ENCODE measurements around the gene BABAM2. TPM values are rescaled to one million over a fixed set of nuclear protein-coding genes. Genes with fewer than 3 reads are reported as not detected.

BABAM2 gene
- total RNA-seq, 2 donors from 2014 or later = 39.1 to 43.1 TPM

- intact Hi-C loops (cut with DNase I) = no loop called here
These were observed 297.9 kb downstream of the BABAM2 start for GRCh38 chr2:28188436-28188835.

GRCh38 chr2:28193630-28194403 is 303.3 kb downstream of the BABAM2 start:
- no peak for DNase-seq (ENCODE audit: low spot score)
- intact Hi-C loops (cut with DNase I) = no loop called here

More at GRCh38 chr2:28188436-28188835, 297.9 kb downstream of the BABAM2 start:
- DNase-seq (ENCODE audit: low spot score) = no peak

- intact Hi-C loops (cut with DNase I) = loop anchor here in 1 of 2 donors (1.0 kb wide), 1 partner anchor 25 kb away; no protein-coding TSS in a partner anchor
- no peak for DNase-seq (ENCODE audit: low spot score)
These were observed 309.6 kb downstream of the BABAM2 start for GRCh38 chr2:28199995-28200679.

DNA sequence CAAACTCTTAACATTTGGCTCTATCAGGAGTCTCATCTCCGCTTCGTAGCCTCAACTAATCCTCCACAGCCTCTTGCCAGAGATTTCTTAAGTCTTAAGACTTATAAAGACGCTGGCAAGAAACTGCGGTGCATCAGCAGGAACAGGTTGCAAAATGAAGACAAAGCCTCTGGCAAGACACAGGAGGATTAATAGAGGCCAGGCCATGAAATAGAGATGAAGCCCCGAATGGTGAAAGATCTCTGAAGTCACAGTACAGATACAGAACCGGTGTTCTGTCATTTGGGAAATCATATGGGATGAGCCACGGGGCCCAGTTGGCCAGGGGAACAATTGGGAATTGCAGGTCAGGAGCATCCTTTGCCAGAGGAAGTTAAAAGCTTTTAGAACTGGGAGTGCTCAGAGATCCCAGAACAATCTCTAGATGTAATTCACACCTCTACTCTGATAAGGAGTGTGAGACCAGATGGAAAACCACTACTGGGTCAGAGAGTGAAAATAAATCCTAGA is 311.2 kb downstream of the BABAM2 start:
- no peak for DNase-seq (ENCODE audit: low spot score)
- intact Hi-C loops (cut with DNase I) = no loop called here

DNA sequence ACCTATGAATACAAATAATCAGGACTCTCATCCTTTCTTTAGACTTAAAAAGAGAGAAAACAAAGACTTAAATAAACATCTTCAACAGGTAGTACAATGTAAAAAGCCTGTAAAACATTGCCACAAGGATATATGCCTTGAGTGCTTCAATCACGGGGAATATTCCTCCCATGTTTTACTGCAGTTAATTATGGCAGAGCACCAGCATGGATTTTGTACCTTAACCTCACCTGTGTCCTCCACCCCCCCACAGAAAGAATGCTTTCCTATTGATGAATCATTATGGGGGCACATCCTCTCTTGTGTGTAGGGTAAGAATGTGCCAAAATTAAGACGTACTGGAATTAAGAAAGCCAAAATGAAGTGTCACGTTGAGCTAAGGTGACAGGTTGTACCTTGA is 312.2 kb downstream of the BABAM2 start:
- DNase-seq (ENCODE audit: low spot score) = no peak
- intact Hi-C loops (cut with DNase I) = no loop called here

DNA sequence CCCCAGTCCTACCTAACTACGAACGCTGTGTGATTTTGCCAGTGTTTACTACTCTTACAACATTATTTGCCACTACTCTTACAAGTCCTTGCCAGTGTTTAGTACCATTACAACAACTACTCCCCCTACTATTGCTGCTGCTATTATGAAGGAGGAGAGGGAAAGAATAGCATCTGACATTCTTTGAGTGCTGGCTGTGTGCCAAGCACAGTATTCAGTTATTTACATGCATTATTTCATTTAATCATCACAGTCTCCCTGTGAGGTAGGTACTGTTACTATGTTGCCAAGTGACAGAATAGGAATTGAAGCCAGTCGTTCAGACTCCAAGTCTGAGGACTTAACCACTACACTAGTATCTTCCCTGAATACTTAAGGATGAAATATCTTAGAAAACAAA is 316.2 kb downstream of the BABAM2 start:
- DNase-seq (ENCODE audit: low spot score) = no peak
- intact Hi-C loops (cut with DNase I) = no loop called here

GRCh38 chr2:28209261-28209691 is 318.7 kb downstream of the BABAM2 start:
- intact Hi-C loops (cut with DNase I) = no loop called here

GRCh38 chr2:28209864-28210263 is 319.3 kb downstream of the BABAM2 start:
- intact Hi-C loops (cut with DNase I) = no loop called here
- DNase-seq (ENCODE audit: low spot score) = no peak

More at GRCh38 chr2:28209261-28209691, 318.7 kb downstream of the BABAM2 start:
- DNase-seq (ENCODE audit: low spot score) = no peak

- intact Hi-C loops (cut with DNase I) = no loop called here
- DNase-seq (ENCODE audit: low spot score) = no peak
These were observed 320.0 kb downstream of the BABAM2 start for GRCh38 chr2:28210535-28210934.

DNA sequence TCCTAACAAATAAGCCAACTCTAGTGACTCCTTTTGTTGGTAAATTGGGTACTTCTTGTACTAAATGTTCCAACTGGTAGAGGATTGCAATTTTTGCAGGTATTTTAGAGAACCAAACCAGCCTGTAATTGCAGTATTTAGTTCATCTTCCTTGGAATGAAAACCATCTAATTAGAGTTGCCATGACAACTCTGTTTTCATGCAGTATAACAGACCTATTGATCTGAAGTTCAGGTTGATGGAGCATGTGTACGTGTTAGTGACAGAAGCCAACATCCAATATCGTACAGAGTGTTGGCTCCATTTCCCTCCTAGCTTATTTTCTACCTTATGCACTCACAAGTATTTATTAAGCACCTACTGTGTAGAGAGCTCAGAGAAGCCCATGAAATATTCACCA is 325.8 kb downstream of the BABAM2 start:
- DNase-seq (ENCODE audit: low spot score) = no peak
- intact Hi-C loops (cut with DNase I) = no loop called here

DNA sequence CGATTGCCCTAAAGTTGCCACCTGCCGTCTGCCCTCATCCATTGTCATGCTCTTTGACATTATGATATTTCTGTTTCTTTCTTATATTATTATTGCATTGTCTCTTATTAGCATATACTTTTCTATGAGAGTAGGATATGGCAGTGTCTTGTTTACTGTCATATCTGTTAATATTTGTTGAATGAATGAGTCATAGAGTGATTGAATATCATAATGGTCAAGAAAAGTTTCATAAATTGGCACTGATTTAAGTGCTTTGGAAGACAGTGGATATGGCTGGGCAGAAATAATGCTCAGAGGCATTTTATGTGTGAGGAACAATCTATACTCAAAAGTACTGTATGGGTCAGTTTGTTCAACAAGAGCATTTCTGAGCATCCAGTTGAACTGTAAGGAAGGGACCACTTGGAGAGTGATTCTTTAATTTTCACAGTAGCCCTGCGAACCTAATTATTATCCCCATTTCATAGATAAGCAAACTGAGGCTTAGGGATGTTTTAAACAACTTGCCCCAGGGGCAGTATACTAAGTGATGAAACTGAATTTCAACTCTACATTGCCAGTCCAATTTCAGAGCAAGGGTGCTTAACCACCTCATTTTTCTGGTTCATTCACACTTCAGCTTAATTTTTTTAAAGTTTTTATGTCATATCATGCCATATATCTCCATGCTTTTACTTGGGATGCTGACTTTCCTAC is 326.7 kb downstream of the BABAM2 start:
- intact Hi-C loops (cut with DNase I) = no loop called here
- no peak for DNase-seq (ENCODE audit: low spot score)

DNA sequence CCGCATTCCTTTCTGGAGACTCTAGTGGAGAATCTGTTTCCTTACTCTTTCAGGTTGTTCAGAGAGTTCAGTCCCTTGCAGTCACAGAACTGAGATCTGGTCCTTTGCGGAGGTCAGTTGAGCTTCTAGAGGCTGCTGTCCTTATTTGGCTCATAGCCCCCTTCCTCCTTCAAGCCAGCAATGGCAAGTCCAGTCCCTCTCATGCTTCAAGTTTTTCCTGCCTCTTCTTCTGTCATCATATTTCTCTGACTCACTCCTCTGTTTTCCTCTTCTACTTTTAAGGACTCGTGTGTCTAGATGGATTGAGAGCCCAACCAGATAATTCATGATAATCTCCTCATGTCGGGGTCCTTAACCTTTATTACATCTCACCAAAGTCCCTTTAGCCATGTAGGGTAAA is 328.6 kb downstream of the BABAM2 start:
- no peak for DNase-seq (ENCODE audit: low spot score)
- intact Hi-C loops (cut with DNase I) = no loop called here

- intact Hi-C loops (cut with DNase I) = no loop called here
These were observed 329.3 kb downstream of the BABAM2 start for GRCh38 chr2:28219758-28220368.

GRCh38 chr2:28224648-28225472 is 334.3 kb downstream of the BABAM2 start:
- intact Hi-C loops (cut with DNase I) = no loop called here

More at GRCh38 chr2:28219758-28220368, 329.3 kb downstream of the BABAM2 start:
- no peak for DNase-seq (ENCODE audit: low spot score)

GRCh38 chr2:28225473-28226080 is 335.0 kb downstream of the BABAM2 start:
- DNase-seq (ENCODE audit: low spot score) = no peak
- intact Hi-C loops (cut with DNase I) = no loop called here

More at GRCh38 chr2:28224648-28225472, 334.3 kb downstream of the BABAM2 start:
- DNase-seq (ENCODE audit: low spot score) = no peak

- no peak for DNase-seq (ENCODE audit: low spot score)
- intact Hi-C loops (cut with DNase I) = no loop called here
These were observed 336.0 kb downstream of the BABAM2 start for GRCh38 chr2:28226558-28226957.

DNA sequence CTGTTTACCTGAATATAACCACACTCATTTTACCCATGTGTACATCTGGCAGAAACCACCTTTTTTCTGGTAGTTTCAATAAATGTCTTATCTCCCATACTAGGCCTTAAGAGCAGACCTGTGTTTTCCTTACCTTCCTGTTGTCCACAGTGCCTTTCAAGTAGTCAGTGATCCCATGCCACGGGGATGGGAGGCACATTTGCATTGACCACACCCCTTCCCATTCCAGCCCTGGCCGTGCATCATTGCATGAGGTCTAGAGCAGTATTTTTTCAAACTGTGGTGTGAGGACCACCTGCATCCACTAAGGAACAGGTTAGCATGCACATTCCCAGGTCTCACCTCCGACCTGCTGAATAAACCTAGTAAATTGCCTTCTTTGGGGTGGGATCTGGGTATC is 337.0 kb downstream of the BABAM2 start:
- no peak for DNase-seq (ENCODE audit: low spot score)
- intact Hi-C loops (cut with DNase I) = no loop called here

GRCh38 chr2:28228434-28228995 is 338.0 kb downstream of the BABAM2 start:
- intact Hi-C loops (cut with DNase I) = no loop called here
- no peak for DNase-seq (ENCODE audit: low spot score)
